K562 (cell line): ENCODE measurements around the gene CSAD. TPM values are rescaled to one million over a fixed set of nuclear protein-coding genes. Genes with fewer than 3 reads are reported as not detected.
A peak's percentile ranks its signal among the peaks of the same experiment; 100 is the strongest.

ENCODE experiments used
- FOXA3 ChIP-seq, 2 experiments: fragments of 450-650 bp in 1 of 2; sonication (generic) in 1 of 2; formaldehyde crosslinking; IDR thresholded peaks in 1 of 2; conservative IDR thresholded peaks in 1 of 2; 2 replicates each; pipeline versions ENCODE4 v1.4.0 to v1.8.0; 2020 to 2022; ENCODE audit warnings: mild to moderate bottlenecking in 2 of 2, missing genetic modification reagents in 1 of 2
- HIVEP1 ChIP-seq: fragments of 250-450 bp; sonication (Bioruptor Pico); IDR thresholded peaks from 2 replicates; pipeline ENCODE4 v1.4.0; 2020; ENCODE audit warnings: mild to moderate bottlenecking
- HLTF ChIP-seq: fragments of 450-650 bp; IDR thresholded peaks from 2 replicates; pipeline ENCODE4 v1.6.1; 2016
- MAFF ChIP-seq: IDR thresholded peaks from 2 replicates; pipeline ENCODE4 v1.6.1; 2012; ENCODE audit warnings: low read length, improper control_type of control experiment
- NFIX ChIP-seq: fragments of 250-450 bp; sonication (Bioruptor Pico); IDR thresholded peaks from 2 replicates; pipeline ENCODE4 v1.4.0; 2020; ENCODE audit warnings: low read depth, mild to moderate bottlenecking, moderate library complexity
- PTRF ChIP-seq: fragments of 450-650 bp; IDR thresholded peaks from 2 replicates; pipeline ENCODE4 v1.6.1; 2016; ENCODE audit warnings: mild to moderate bottlenecking, missing genetic modification characterization, missing compliant biosample characterization
- TOE1 ChIP-seq, 2 experiments: fragments of 450-650 bp in 1 of 2; sonication (generic) in 1 of 2; formaldehyde crosslinking in 1 of 2; IDR thresholded peaks; 2 replicates each; pipeline versions ENCODE4 v1.7.1 to v1.8.0; 2016 to 2022; ENCODE audit warnings: borderline replicate concordance in 2 of 2, mild to moderate bottlenecking in 2 of 2, antibody characterized with exemption in 1 of 2, inconsistent platforms in 1 of 2, low read depth in 1 of 2, missing genetic modification reagents in 1 of 2, moderate library complexity in 1 of 2
- ZBTB7A ChIP-seq: IDR thresholded peaks from 2 replicates; pipeline ENCODE4 v1.6.1; 2011; ENCODE audit warnings: low read depth, mild to moderate bottlenecking, low read length, moderate library complexity, borderline replicate concordance; ENCODE audit not compliant: control insufficient read depth
- ZFPM2 ChIP-seq: fragments of 250-450 bp; sonication (Bioruptor Pico); IDR thresholded peaks from 2 replicates; pipeline ENCODE4 v1.5.1; 2022; ENCODE audit warnings: mild to moderate bottlenecking
- ZNF785 ChIP-seq: fragments of 250-450 bp; sonication (Bioruptor Pico); IDR thresholded peaks from 2 replicates; pipeline ENCODE4 v1.4.0; 2020; ENCODE audit warnings: mild to moderate bottlenecking
- ZSCAN29 ChIP-seq: fragments of 450-650 bp; IDR thresholded peaks from 2 replicates; pipeline ENCODE4 v1.6.1; 2017
- polyA plus RNA-seq, 8 experiments: library from polyadenylated mRNA; depleted of rRNA in 4 of 8; stranded (reverse) in 5 of 8; unstranded in 3 of 8; fragments of >200 nt; fragmentation: Nextera tagmentation in 2 of 8; fragmentation: Illumina TruSeq in 1 of 8; extraction: Ambion mirVana in 2 of 8; extraction: Trizol in 1 of 8; gene quantifications; 2 replicates each; pipeline versions ENCODE4 v1.2.1 to v1.2.3, GENCODE V29; 2011 to 2014; ENCODE audit warnings: inconsistent platforms in 1 of 8, missing spikeins in 1 of 8
- total RNA-seq, 7 experiments: library from RNA; depleted of rRNA in 6 of 7; stranded (reverse); fragments of >200 nt in 6 of 7; fragmentation: Illumina TruSeq in 2 of 7; extraction: Trizol in 2 of 7; gene quantifications; 2 replicates each; pipeline versions ENCODE4 v1.2.1 to v1.2.3, GENCODE V29; 2011 to 2021; ENCODE audit warnings: low replicate concordance in 1 of 7
- TF ChIP-seq, protein P1 (sequence below): fragments of 450-650 bp; IDR thresholded peaks from 2 replicates; pipeline ENCODE4 v1.6.1; 2016; ENCODE audit warnings: antibody characterized with exemption
- TF ChIP-seq, protein P2 (sequence below): sonication (generic); formaldehyde crosslinking; IDR thresholded peaks from 2 replicates; pipeline ENCODE4 v1.8.1; 2023; ENCODE audit warnings: mild to moderate bottlenecking, missing genetic modification reagents
- TF ChIP-seq, protein P3 (sequence below): fragments of 250-450 bp; sonication (Bioruptor Pico); IDR thresholded peaks from 2 replicates; pipeline ENCODE4 v1.5.0; 2020; ENCODE audit warnings: mild to moderate bottlenecking
- TF ChIP-seq, protein P4 (sequence below): fragments of 250-450 bp; sonication (Bioruptor Pico); IDR thresholded peaks from 2 replicates; pipeline ENCODE4 v1.5.0; 2021; ENCODE audit warnings: mild to moderate bottlenecking, borderline replicate concordance

CSAD gene
- total and polyA plus RNA-seq, 9 of the 15 experiments (the other 6 are each of a cell fraction or from before 2014, with no cell fraction given), result 1.8 to 19.6 (median 8.1) TPM

GRCh38 chr12:53147653-53148052, 33.1 kb downstream of the CSAD start (continued):
- TF ChIP-seq, protein P1, sequence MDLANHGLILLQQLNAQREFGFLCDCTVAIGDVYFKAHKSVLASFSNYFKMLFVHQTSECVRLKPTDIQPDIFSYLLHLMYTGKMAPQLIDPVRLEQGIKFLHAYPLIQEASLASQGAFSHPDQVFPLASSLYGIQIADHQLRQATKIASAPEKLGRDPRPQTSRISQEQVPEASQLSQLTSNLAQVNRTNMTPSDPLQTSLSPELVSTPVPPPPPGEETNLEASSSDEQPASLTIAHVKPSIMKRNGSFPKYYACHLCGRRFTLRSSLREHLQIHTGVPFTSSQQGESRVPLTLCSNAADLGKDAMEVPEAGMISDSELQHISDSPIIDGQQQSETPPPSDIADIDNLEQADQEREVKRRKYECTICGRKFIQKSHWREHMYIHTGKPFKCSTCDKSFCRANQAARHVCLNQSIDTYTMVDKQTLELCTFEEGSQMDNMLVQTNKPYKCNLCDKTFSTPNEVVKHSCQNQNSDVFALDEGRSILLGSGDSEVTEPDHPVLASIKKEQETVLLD, result no peak
- TF ChIP-seq ZNF785, result peak; percentile 67; the same call in 1 of the 2 replicates
- peak; percentile 90 for TF ChIP-seq NFIX
- TF ChIP-seq, protein P2, sequence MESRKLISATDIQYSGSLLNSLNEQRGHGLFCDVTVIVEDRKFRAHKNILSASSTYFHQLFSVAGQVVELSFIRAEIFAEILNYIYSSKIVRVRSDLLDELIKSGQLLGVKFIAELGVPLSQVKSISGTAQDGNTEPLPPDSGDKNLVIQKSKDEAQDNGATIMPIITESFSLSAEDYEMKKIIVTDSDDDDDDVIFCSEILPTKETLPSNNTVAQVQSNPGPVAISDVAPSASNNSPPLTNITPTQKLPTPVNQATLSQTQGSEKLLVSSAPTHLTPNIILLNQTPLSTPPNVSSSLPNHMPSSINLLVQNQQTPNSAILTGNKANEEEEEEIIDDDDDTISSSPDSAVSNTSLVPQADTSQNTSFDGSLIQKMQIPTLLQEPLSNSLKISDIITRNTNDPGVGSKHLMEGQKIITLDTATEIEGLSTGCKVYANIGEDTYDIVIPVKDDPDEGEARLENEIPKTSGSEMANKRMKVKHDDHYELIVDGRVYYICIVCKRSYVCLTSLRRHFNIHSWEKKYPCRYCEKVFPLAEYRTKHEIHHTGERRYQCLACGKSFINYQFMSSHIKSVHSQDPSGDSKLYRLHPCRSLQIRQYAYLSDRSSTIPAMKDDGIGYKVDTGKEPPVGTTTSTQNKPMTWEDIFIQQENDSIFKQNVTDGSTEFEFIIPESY (CRISPR knock-in tag), result no peak
- no peak for TF ChIP-seq ZBTB7A
- TF ChIP-seq ZSCAN29, result no peak
- peak; percentile 92 for TF ChIP-seq ZFPM2 (CRISPR knock-in tag)
- TF ChIP-seq HLTF, result no peak
- TF ChIP-seq PTRF, result peak; percentile 71; the same call in 1 of the 2 replicates
- no peak for TF ChIP-seq FOXA3 (CRISPR knock-in tag; conservative IDR thresholded peaks at IDR 0.05 in 1 of 2, IDR thresholded peaks at IDR 0.05 in 1 of 2)
- TF ChIP-seq, protein P3, sequence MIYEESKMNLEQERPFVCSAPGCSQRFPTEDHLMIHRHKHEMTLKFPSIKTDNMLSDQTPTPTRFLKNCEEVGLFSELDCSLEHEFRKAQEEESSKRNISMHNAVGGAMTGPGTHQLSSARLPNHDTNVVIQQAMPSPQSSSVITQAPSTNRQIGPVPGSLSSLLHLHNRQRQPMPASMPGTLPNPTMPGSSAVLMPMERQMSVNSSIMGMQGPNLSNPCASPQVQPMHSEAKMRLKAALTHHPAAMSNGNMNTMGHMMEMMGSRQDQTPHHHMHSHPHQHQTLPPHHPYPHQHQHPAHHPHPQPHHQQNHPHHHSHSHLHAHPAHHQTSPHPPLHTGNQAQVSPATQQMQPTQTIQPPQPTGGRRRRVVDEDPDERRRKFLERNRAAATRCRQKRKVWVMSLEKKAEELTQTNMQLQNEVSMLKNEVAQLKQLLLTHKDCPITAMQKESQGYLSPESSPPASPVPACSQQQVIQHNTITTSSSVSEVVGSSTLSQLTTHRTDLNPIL (CRISPR knock-in tag), result no peak
- TF ChIP-seq, protein P4, sequence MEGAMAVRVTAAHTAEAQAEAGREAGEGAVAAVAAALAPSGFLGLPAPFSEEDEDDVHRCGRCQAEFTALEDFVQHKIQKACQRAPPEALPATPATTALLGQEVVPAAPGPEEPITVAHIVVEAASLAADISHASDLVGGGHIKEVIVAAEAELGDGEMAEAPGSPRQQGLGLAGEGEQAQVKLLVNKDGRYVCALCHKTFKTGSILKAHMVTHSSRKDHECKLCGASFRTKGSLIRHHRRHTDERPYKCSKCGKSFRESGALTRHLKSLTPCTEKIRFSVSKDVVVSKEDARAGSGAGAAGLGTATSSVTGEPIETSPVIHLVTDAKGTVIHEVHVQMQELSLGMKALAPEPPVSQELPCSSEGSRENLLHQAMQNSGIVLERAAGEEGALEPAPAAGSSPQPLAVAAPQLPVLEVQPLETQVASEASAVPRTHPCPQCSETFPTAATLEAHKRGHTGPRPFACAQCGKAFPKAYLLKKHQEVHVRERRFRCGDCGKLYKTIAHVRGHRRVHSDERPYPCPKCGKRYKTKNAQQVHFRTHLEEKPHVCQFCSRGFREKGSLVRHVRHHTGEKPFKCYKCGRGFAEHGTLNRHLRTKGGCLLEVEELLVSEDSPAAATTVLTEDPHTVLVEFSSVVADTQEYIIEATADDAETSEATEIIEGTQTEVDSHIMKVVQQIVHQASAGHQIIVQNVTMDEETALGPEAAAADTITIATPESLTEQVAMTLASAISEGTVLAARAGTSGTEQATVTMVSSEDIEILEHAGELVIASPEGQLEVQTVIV, result peak; percentile 66; the same call in 1 of the 2 replicates
- peak; percentile 79; the same call in 1 of the 2 replicates for TF ChIP-seq HIVEP1 (CRISPR knock-in tag)
- no peak for TF ChIP-seq TOE1 (IDR thresholded peaks at IDR 0.05; ENCODE audit: borderline replicate concordance)
- TF ChIP-seq TOE1 (CRISPR knock-in tag; IDR thresholded peaks at IDR 0.05; ENCODE audit: borderline replicate concordance, low read depth), result no peak
- no peak for TF ChIP-seq MAFF
